ENCODE measurements around the gene USP32. TPM values are rescaled to one million over a fixed set of nuclear protein-coding genes. Genes with fewer than 3 reads are reported as not detected.

The USP32 gene
- total and polyA plus RNA-seq, 4 donors = 46.6 to 103 (median 52.1) TPM

Small RNA genes lying within 50 kb of the gene (small RNA-seq; reads per million reads assigned to genes)
- 26.9 reads per million, percentile 97 among the genes with 10 or more reads in this experiment for gene SCARNA20 (ENCODE audit: low replicate concordance)

Other genes starting within 250 kb of the USP32 start
- 1 to 10 TPM; 2.1 to 6.2 TPM for gene CA4, start 242.2 kb downstream of the USP32 start, total RNA-seq
- 1 to 10 TPM; 6.3 to 6.6 TPM for gene CA4, start 242.2 kb downstream of the USP32 start, polyA plus RNA-seq (ENCODE audit: insufficient read length in 2 of 2)
- under 1 TPM in 1 of 2 donors, not detected in 1; 0.17 TPM for gene CHCT1, start 30.4 kb upstream of the USP32 start, total RNA-seq
- not detected for gene CHCT1, start 30.4 kb upstream of the USP32 start, polyA plus RNA-seq (ENCODE audit: insufficient read length in 2 of 2)
- gene APPBP2, start 134.1 kb upstream of the USP32 start, total RNA-seq = 10 to 100 TPM; 56.0 to 88.9 TPM
- 10 to 100 TPM; 40.1 to 51.1 TPM for gene APPBP2, start 134.1 kb upstream of the USP32 start, polyA plus RNA-seq (ENCODE audit: insufficient read length in 2 of 2)
- gene PPM1D, start 208.1 kb upstream of the USP32 start, total RNA-seq = 10 to 100 TPM; 14.3 to 15.8 TPM
- 10 to 100 TPM; 13.4 to 15.8 TPM for gene PPM1D, start 208.1 kb upstream of the USP32 start, polyA plus RNA-seq (ENCODE audit: insufficient read length in 2 of 2)